ENCODE measurements around the gene RASSF4. TPM values are rescaled to one million over a fixed set of nuclear protein-coding genes. Genes with fewer than 3 reads are reported as not detected.
A peak's percentile ranks its signal among the peaks of the same experiment; 100 is the strongest.
"Not testable (repeated sequence)": the region's sequence is repeated elsewhere in the genome, so short reads cannot be mapped to it uniquely, and the experiment has no call there.

The RASSF4 gene
- polyA plus RNA-seq, 1 experiment, result 11.2 TPM

GRCh38 chr10:45008524-45009161 is 49.0 kb downstream of the RASSF4 start:
- peaks cover 2% of the 10 kb centered on the region; the same call in 1 of the 2 replicates for H3K9me3 ChIP-seq (ENCODE audit: control insufficient read depth, insufficient read depth, low read length)
- ChIA-PET POLR2A (no interaction called here), CTCF (interaction anchor here (0.9 to 1.7 kb wide), 6 partner anchors 9 to 1434 kb away, joined by 3 to 8 read pairs (median 4); partner anchors contain the start of gene ZNF239)
- no peak overlapping the region for H3K4me3 ChIP-seq (ENCODE audit: low read depth, low read length)
- peak; percentile 78 for TF ChIP-seq CTCF (IDR thresholded peaks at IDR 0.05; ENCODE audit: low read depth, low read length)
- peak; percentile 61 for DNase-seq (ENCODE audit: low read depth, low spot score)
- H3K27ac ChIP-seq (ENCODE audit: low read depth, low read length), result no peak overlapping the region
- no peaks in the 10 kb centered on the region for H3K27me3 ChIP-seq (ENCODE audit: control insufficient read depth, insufficient read depth, low read length)

- DNase-seq (ENCODE audit: low read depth, low spot score); H3K27me3 ChIP-seq (ENCODE audit: control insufficient read depth, insufficient read depth, low read length); H3K9me3 ChIP-seq (ENCODE audit: control insufficient read depth, insufficient read depth, low read length); H3K27ac ChIP-seq (ENCODE audit: low read depth, low read length); CTCF ChIA-PET; H3K4me3 ChIP-seq (ENCODE audit: low read depth, low read length): not testable (repeated sequence)
- POLR2A ChIA-PET, result interaction anchor here (0.9 kb wide), 1 partner anchor 14 kb away, joined by 3 read pairs; the partner anchor contains the start of gene ZNF22
These were observed 55.0 kb downstream of the RASSF4 start for GRCh38 chr10:45014557-45014956.

GRCh38 chr10:45015590-45015989 is 56.0 kb downstream of the RASSF4 start:
- H3K4me3 ChIP-seq (ENCODE audit: low read depth, low read length), result no peak overlapping the region
- ChIA-PET POLR2A (interaction anchor here (0.9 kb wide), 1 partner anchor 15 kb away, joined by 3 read pairs; the partner anchor contains the start of gene ZNF22), CTCF (no interaction called here)
- no peaks in the 10 kb centered on the region for H3K27me3 ChIP-seq (ENCODE audit: control insufficient read depth, insufficient read depth, low read length)
- DNase-seq (ENCODE audit: low read depth, low spot score), result no peak
- no peak for TF ChIP-seq CTCF (IDR thresholded peaks at IDR 0.05; ENCODE audit: low read depth, low read length)
- no peak overlapping the region for H3K27ac ChIP-seq (ENCODE audit: low read depth, low read length)
- H3K9me3 ChIP-seq (ENCODE audit: control insufficient read depth, insufficient read depth, low read length), result no peaks in the 10 kb centered on the region

- no peak overlapping the region for H3K4me3 ChIP-seq (ENCODE audit: low read depth, low read length)
- POLR2A ChIA-PET, result no interaction called here
- H3K27me3 ChIP-seq (ENCODE audit: control insufficient read depth, insufficient read depth, low read length), result no peaks in the 10 kb centered on the region
- no peak for TF ChIP-seq CTCF (IDR thresholded peaks at IDR 0.05; ENCODE audit: low read depth, low read length)
- H3K9me3 ChIP-seq (ENCODE audit: control insufficient read depth, insufficient read depth, low read length), result no peaks in the 10 kb centered on the region
- CTCF ChIA-PET, result no interaction called here
- no peak for DNase-seq (ENCODE audit: low read depth, low spot score)
- H3K27ac ChIP-seq (ENCODE audit: low read depth, low read length), result no peak overlapping the region
These were observed 63.8 kb downstream of the RASSF4 start for GRCh38 chr10:45023426-45023825.

GRCh38 chr10:45034301-45034700 is 74.7 kb downstream of the RASSF4 start:
- DNase-seq (ENCODE audit: low read depth, low spot score), result no peak
- Histone ChIP-seq H3K4me3 (ENCODE audit: low read depth, low read length) (no peak overlapping the region), H3K27ac (ENCODE audit: low read depth, low read length) (no peak overlapping the region), H3K9me3 (ENCODE audit: control insufficient read depth, insufficient read depth, low read length) (no peaks in the 10 kb centered on the region), H3K27me3 (ENCODE audit: control insufficient read depth, insufficient read depth, low read length) (no peaks in the 10 kb centered on the region)
- POLR2A ChIA-PET, result no interaction called here
- no peak for TF ChIP-seq CTCF (IDR thresholded peaks at IDR 0.05; ENCODE audit: low read depth, low read length)
- CTCF ChIA-PET, result no interaction called here
